Calu3 (cell line): ENCODE results near the gene ITM2C. TPM values are rescaled to one million over a fixed set of nuclear protein-coding genes. Genes with fewer than 3 reads are reported as not detected.

Source experiments
- BruUV-seq: library from RNA; stranded (reverse); fragments of 400-500 nt; replicated peaks from 2 replicates; lab custom pipeline; 2021; lab: Mats Ljungman, UMichigan
- CTCF ChIA-PET: fragments of 300-600 bp; sonication (Branson Sonifier 250); formaldehyde crosslinking; loops from one replicate; lab custom pipeline; 2022; ENCODE audit warnings: antibody characterized with exemption; lab: Charles Lee
- DNase-seq: peaks from one replicate; pipeline ENCODE4 v3.0.0; 2022
- H3K27ac Mint-ChIP-seq: one replicate; pipeline ENCODE4 v1.8.0; 2022; ENCODE audit warnings: mixed read lengths; ENCODE audit not compliant: unreplicated experiment
- H3K27me3 Mint-ChIP-seq: one replicate; pipeline ENCODE4 v1.8.0; 2022; ENCODE audit warnings: mixed read lengths; ENCODE audit not compliant: unreplicated experiment
- H3K36me3 Mint-ChIP-seq: one replicate; pipeline ENCODE4 v1.8.0; 2022; ENCODE audit warnings: mild to moderate bottlenecking, moderate library complexity, mixed read lengths; ENCODE audit not compliant: insufficient read depth, unreplicated experiment
- H3K4me1 Mint-ChIP-seq: one replicate; pipeline ENCODE4 v1.8.0; 2022; ENCODE audit warnings: mild to moderate bottlenecking, low read depth, mixed read lengths; ENCODE audit not compliant: unreplicated experiment
- H3K4me3 Mint-ChIP-seq: one replicate; pipeline ENCODE4 v1.8.0; 2022; ENCODE audit warnings: mild to moderate bottlenecking, low read depth, moderate library complexity, mixed read lengths; ENCODE audit not compliant: unreplicated experiment
- H3K9me3 Mint-ChIP-seq: one replicate; pipeline ENCODE4 v1.8.0; 2022; ENCODE audit warnings: low read depth, mixed read lengths; ENCODE audit not compliant: unreplicated experiment
- intact Hi-C: fragments of 100-400 bp; cut with micrococcal nuclease; formaldehyde crosslinking; loops from one replicate; pipeline ENCODE4 v1.10.0; 2022; ENCODE audit not compliant: unreplicated experiment
- total RNA-seq: library from RNA; stranded (reverse); gene quantifications from 2 replicates; pipeline ENCODE4 v1.2.3, GENCODE V29; 2022
- TF ChIP-seq, protein P1 (sequence below): fragments of 200-600 bp; IDR thresholded peaks from one replicate; pipeline ENCODE4 v1.8.0; 2022; ENCODE audit warnings: antibody characterized with exemption; ENCODE audit not compliant: unreplicated experiment

ITM2C gene
- total RNA-seq, 1 experiment from 2014 or later, result 57.1 TPM

DNA sequence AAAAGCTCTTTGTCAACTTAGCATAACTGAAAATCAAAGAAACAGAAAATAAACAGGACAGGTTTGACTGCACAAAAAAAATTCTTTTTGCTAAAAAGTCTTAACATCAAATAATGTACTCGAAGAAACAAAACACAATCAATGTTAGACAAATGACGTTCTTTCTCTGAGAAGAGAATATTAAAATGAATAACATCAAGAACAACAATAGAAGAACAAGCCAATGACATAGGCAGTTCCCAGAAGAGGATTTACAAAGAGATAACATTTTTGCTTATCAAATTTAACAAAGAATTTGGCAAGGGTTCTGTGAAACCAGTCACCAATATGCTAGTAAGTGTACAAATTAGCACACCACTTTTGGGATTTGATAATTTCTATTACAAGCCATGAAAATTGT is 54.5 kb downstream of the ITM2C start:
- BruUV-seq, result no TSS peak
- intact Hi-C loops, result no loop called here
- Mint-ChIP-seq H3K27ac (no peak overlapping the region), H3K9me3 (no peaks in the 10 kb centered on the region), H3K4me1 (no peaks in the 10 kb centered on the region), H3K36me3 (no peaks in the 10 kb centered on the region), H3K4me3 (no peak overlapping the region), H3K27me3 (peaks cover 100% of the 10 kb centered on the region)
- TF ChIP-seq, protein P1, sequence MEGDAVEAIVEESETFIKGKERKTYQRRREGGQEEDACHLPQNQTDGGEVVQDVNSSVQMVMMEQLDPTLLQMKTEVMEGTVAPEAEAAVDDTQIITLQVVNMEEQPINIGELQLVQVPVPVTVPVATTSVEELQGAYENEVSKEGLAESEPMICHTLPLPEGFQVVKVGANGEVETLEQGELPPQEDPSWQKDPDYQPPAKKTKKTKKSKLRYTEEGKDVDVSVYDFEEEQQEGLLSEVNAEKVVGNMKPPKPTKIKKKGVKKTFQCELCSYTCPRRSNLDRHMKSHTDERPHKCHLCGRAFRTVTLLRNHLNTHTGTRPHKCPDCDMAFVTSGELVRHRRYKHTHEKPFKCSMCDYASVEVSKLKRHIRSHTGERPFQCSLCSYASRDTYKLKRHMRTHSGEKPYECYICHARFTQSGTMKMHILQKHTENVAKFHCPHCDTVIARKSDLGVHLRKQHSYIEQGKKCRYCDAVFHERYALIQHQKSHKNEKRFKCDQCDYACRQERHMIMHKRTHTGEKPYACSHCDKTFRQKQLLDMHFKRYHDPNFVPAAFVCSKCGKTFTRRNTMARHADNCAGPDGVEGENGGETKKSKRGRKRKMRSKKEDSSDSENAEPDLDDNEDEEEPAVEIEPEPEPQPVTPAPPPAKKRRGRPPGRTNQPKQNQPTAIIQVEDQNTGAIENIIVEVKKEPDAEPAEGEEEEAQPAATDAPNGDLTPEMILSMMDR, result no peak
- no peak for DNase-seq
- CTCF ChIA-PET, result no interaction called here

DNA sequence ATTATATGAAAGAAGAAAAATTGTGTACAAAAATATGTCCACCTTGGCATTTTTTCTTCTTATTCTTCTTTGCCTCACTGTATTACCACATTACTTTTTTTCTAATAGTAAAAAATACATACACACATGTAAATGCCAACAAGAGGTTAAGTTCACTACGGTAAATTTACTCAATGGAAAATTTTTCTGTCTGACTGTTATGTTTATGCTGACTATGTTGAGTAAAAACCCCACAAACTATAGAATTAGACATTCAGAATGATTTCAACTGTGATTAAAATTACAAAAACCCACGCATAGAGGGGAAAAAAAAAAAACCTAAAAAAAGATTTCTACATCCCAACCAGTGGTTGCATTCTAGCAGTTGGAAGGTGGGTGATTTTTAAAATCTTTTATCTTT is 54.9 kb downstream of the ITM2C start:
- H3K27me3 Mint-ChIP-seq, result peaks cover 100% of the 10 kb centered on the region
- intact Hi-C loops, result no loop called here

DNA sequence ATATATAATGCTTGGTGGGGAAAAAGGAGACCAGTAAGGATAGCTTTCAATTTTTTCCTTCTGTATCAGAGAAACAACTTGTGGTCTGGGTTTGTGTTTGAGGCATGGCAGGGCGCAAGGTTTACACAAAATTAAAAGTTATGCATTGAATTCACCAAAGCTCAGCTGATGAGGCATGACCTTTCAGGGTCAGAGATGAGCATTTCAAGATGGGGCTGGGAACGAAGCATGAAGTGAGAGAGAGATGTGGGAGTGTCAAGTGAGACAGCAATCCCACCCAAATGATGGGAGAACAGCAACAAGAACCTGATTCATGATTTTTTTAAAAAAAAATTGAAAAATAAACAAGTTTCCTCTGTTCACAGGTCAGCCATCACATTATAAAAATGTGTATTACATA is 55.4 kb downstream of the ITM2C start:
- H3K9me3 Mint-ChIP-seq, result no peaks in the 10 kb centered on the region
- intact Hi-C loops, result no loop called here
- peaks cover 100% of the 10 kb centered on the region for H3K27me3 Mint-ChIP-seq
- H3K4me1 Mint-ChIP-seq, result no peaks in the 10 kb centered on the region
- CTCF ChIA-PET, result no interaction called here
- no peak for DNase-seq
- no peaks in the 10 kb centered on the region for H3K36me3 Mint-ChIP-seq
- TF ChIP-seq, protein P1, result no peak
- BruUV-seq, result no TSS peak
- no peak overlapping the region for H3K27ac Mint-ChIP-seq
- no peak overlapping the region for H3K4me3 Mint-ChIP-seq

More for the DNA sequence above, 54.9 kb downstream of the ITM2C start:
- no peak overlapping the region for H3K27ac Mint-ChIP-seq
- no peak overlapping the region for H3K4me3 Mint-ChIP-seq
- DNase-seq, result no peak
- no peaks in the 10 kb centered on the region for H3K36me3 Mint-ChIP-seq
- CTCF ChIA-PET, result no interaction called here
- no peaks in the 10 kb centered on the region for H3K9me3 Mint-ChIP-seq
- BruUV-seq, result no TSS peak
- TF ChIP-seq, protein P1, result no peak
- H3K4me1 Mint-ChIP-seq, result no peaks in the 10 kb centered on the region

DNA sequence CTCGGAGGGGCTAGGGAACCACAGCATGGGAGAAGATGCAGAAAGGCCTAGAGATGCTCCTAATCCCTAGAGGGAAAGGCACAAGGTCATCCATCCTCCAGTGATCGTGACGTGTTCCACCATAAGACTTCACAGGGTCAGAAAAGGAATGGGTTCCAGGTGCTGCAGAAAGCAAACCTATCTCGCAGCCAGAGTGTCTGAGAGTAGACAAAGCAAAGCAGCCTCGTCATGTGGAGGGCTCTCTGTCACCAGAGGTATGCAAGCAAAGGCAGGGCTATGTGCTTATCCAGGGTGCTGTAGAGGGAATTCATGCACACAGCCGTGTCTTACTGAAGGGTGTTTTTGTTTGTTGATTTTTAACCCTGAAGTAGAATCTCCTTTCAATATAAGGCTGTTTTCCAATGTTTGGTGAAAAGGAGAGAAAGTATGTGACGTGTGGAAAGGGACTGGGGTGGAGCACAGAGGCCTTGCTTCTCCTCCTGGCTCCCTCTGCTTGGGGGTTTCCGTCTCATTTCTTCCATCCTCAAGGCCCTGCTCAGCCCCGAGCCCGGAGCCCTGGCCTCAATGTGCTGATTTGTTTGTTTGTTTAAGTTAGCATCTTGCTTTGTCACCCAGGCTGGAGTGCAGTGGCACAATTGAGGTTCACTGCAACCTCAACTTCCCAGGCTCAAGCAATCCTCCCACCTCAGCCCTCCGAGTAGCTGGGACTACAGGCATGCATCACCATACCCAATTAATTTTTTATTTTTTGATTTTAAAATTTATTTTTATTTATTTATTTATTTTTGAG is 57.3 kb downstream of the ITM2C start:
- no peak for DNase-seq
- CTCF ChIA-PET, result no interaction called here
- TF ChIP-seq, protein P1, result no peak
- Mint-ChIP-seq H3K36me3 (no peaks in the 10 kb centered on the region), H3K4me1 (no peaks in the 10 kb centered on the region), H3K27ac (no peak overlapping the region), H3K27me3 (peaks cover 84% of the 10 kb centered on the region), H3K9me3 (no peaks in the 10 kb centered on the region), H3K4me3 (no peak overlapping the region)
- BruUV-seq, result no TSS peak
- intact Hi-C loops, result no loop called here
